Measurements from ENCODE around the gene EVA1B. TPM values are rescaled to one million over a fixed set of nuclear protein-coding genes. Genes with fewer than 3 reads are reported as not detected.

EVA1B gene
- total and polyA plus RNA-seq, 7 donors, result 2.6 to 13.7 (median 6.0) TPM

GRCh38 chr1:36279110-36279788 lies 44.2 kb downstream of the EVA1B start:
- ATAC-seq (peak; percentile 85 to 89 (median 88)), DNase-seq (no peak)
- 29 to 40% (median 32%) methylated on average over 2 of the region's 2 CpGs for WGBS, 3 donors
- peak overlapping the region; percentile 29 for H3K4me3 ChIP-seq
- intact Hi-C loops (cut with DNase I), result no loop called here
- H3K36me3 ChIP-seq (ENCODE audit: insufficient read depth in 1 of 2, low read depth in 1 of 2), result peaks cover 0 to 24% of the 10 kb centered on the region in 2 donors
- H3K27me3 ChIP-seq (ENCODE audit: insufficient read depth in 3 of 3, low read length in 2 of 3), result no peaks in the 10 kb centered on the region
- peak overlapping the region; percentile 91 for H3K27ac ChIP-seq
- no peak for TF ChIP-seq CTCF (IDR thresholded peaks at IDR 0.05)
- peaks cover 56% of the 10 kb centered on the region for H3K4me1 ChIP-seq
- H3K9me3 ChIP-seq, result no peaks in the 10 kb centered on the region

- TF ChIP-seq CTCF (IDR thresholded peaks at IDR 0.05), result no peak
- Histone ChIP-seq H3K36me3 (ENCODE audit: insufficient read depth in 1 of 2, low read depth in 1 of 2) (peaks cover 0 to 13% of the 10 kb centered on the region in 2 donors), H3K9me3 (no peaks in the 10 kb centered on the region), H3K4me1 (peaks cover 44% of the 10 kb centered on the region), H3K27me3 (ENCODE audit: insufficient read depth in 3 of 3, low read length in 2 of 3) (no peaks in the 10 kb centered on the region), H3K4me3 (no peak overlapping the region), H3K27ac (peak overlapping the region; percentile 91)
- no peak for ATAC-seq
- intact Hi-C loops (cut with DNase I), result no loop called here
- no peak for DNase-seq
- 93 to 97% (median 93%) methylated on average over 6 of the region's 6 CpGs for WGBS, 3 donors
These were observed 46.8 kb downstream of the EVA1B start for GRCh38 chr1:36276688-36277087.

GRCh38 chr1:36274201-36274600 lies 49.2 kb downstream of the EVA1B start:
- DNase-seq (no peak), ATAC-seq (no peak)
- peak overlapping the region; percentile 44 for H3K27ac ChIP-seq
- intact Hi-C loops (cut with DNase I), result no loop called here
- no peak overlapping the region for H3K4me3 ChIP-seq
- H3K4me1 ChIP-seq, result peaks cover 37% of the 10 kb centered on the region
- WGBS, 3 donors, result 96 to 100% (median 96%) methylated on average over 1 of the region's 1 CpG
- no peaks in the 10 kb centered on the region for H3K27me3 ChIP-seq (ENCODE audit: insufficient read depth in 3 of 3, low read length in 2 of 3)
- H3K36me3 ChIP-seq (ENCODE audit: insufficient read depth in 1 of 2, low read depth in 1 of 2), result peaks cover 0 to 27% of the 10 kb centered on the region in 2 donors
- no peaks in the 10 kb centered on the region for H3K9me3 ChIP-seq
- TF ChIP-seq CTCF (IDR thresholded peaks at IDR 0.05), result no peak

- Histone ChIP-seq H3K36me3 (ENCODE audit: insufficient read depth in 1 of 2, low read depth in 1 of 2) (peaks cover 0 to 37% of the 10 kb centered on the region in 2 donors), H3K9me3 (no peaks in the 10 kb centered on the region), H3K4me1 (peaks cover 38% of the 10 kb centered on the region), H3K4me3 (no peak overlapping the region), H3K27me3 (ENCODE audit: insufficient read depth in 3 of 3, low read length in 2 of 3) (no peaks in the 10 kb centered on the region), H3K27ac (peak overlapping the region; percentile 67)
- intact Hi-C loops (cut with DNase I), result no loop called here
- no peak for DNase-seq
- TF ChIP-seq CTCF (IDR thresholded peaks at IDR 0.05), result no peak
- 82 to 89% (median 86%) methylated on average over 5 of the region's 5 CpGs for WGBS, 3 donors
- ATAC-seq, result no peak
These were observed 50.4 kb downstream of the EVA1B start for GRCh38 chr1:36273024-36273423.

Other genes with a start within 250 kb of the EVA1B start
- gene TEKT2, start 239.6 kb downstream of the EVA1B start, total RNA-seq, result not detected
- under 1 TPM in 2 of 3 donors, not detected in 1; 0.03 to 0.04 TPM for gene TEKT2, start 239.6 kb downstream of the EVA1B start, polyA plus RNA-seq
- 10 to 100 TPM; 20.5 to 40.2 (median 28.8) TPM for gene ADPRS, start 234.8 kb downstream of the EVA1B start, total RNA-seq
- 10 to 100 TPM; 41.4 to 56.4 (median 45.3) TPM for gene ADPRS, start 234.8 kb downstream of the EVA1B start, polyA plus RNA-seq
- gene COL8A2, start 198.4 kb downstream of the EVA1B start, total RNA-seq, result under 1 TPM; 0.15 to 0.41 (median 0.30) TPM
- under 1 TPM; 0.06 to 0.12 (median 0.10) TPM for gene COL8A2, start 198.4 kb downstream of the EVA1B start, polyA plus RNA-seq
- gene TRAPPC3, start 174.2 kb downstream of the EVA1B start, total RNA-seq, result 10 to 100 TPM; 34.8 to 44.4 (median 38.7) TPM
- 10 to 100 TPM; 43.8 to 91.8 (median 73.0) TPM for gene TRAPPC3, start 174.2 kb downstream of the EVA1B start, polyA plus RNA-seq
- gene MAP7D1, start 167.5 kb downstream of the EVA1B start, total RNA-seq, result 100 to 1,000 TPM; 209 to 230 (median 215) TPM
- gene MAP7D1, start 167.5 kb downstream of the EVA1B start, polyA plus RNA-seq, result 100 to 1,000 TPM; 117 to 342 (median 165) TPM
- 100 to 1,000 TPM in 3 of 4 donors, 10 to 100 TPM in 1; 96.6 to 159 (median 124) TPM for gene THRAP3, start 99.2 kb downstream of the EVA1B start, total RNA-seq
- gene THRAP3, start 99.2 kb downstream of the EVA1B start, polyA plus RNA-seq, result 10 to 100 TPM; 45.8 to 92.9 (median 80.3) TPM
- gene SH3D21, start 17.3 kb downstream of the EVA1B start, total RNA-seq, result 1 to 10 TPM in 1 of 4 donors, under 1 TPM in 3; 0.69 to 1.1 (median 0.96) TPM
- gene SH3D21, start 17.3 kb downstream of the EVA1B start, polyA plus RNA-seq, result under 1 TPM; 0.36 to 0.88 (median 0.37) TPM
- 100 to 1,000 TPM in 3 of 4 donors, 10 to 100 TPM in 1; 84.4 to 218 (median 145) TPM for gene STK40, start 62.3 kb upstream of the EVA1B start, total RNA-seq
- gene STK40, start 62.3 kb upstream of the EVA1B start, polyA plus RNA-seq, result 100 to 1,000 TPM in 2 of 3 donors, 10 to 100 TPM in 1; 93.0 to 312 (median 182) TPM
- gene LSM10, start 74.3 kb upstream of the EVA1B start, total RNA-seq, result 100 to 1,000 TPM in 1 of 4 donors, 10 to 100 TPM in 3; 80.3 to 102 (median 95.6) TPM
- 100 to 1,000 TPM; 134 to 246 (median 156) TPM for gene LSM10, start 74.3 kb upstream of the EVA1B start, polyA plus RNA-seq
- gene OSCP1, start 126.8 kb upstream of the EVA1B start, total RNA-seq, result 1 to 10 TPM; 3.1 to 4.6 (median 4.3) TPM
- gene OSCP1, start 126.8 kb upstream of the EVA1B start, polyA plus RNA-seq, result 1 to 10 TPM; 2.5 to 5.5 (median 4.2) TPM
- gene MRPS15, start 140.7 kb upstream of the EVA1B start, total RNA-seq, result 100 to 1,000 TPM; 127 to 141 (median 131) TPM
- 100 to 1,000 TPM; 233 to 279 (median 247) TPM for gene MRPS15, start 140.7 kb upstream of the EVA1B start, polyA plus RNA-seq
- gene CSF3R, start 159.3 kb upstream of the EVA1B start, total RNA-seq, result 1 to 10 TPM; 1.9 to 6.5 (median 4.1) TPM
- gene CSF3R, start 159.3 kb upstream of the EVA1B start, polyA plus RNA-seq, result 1 to 10 TPM in 1 of 3 donors, under 1 TPM in 2; 0.52 to 1.6 (median 0.73) TPM